HG03039 (cell line): Measurements from ENCODE around the gene BRAF.
"Not testable (repeated sequence)": the region's sequence is repeated elsewhere in the genome, so short reads cannot be mapped to it uniquely, and the experiment has no call there.

Experiments
- ATAC-seq: cut with Tn5 transposase; IDR thresholded peaks from one replicate; pipeline ENCODE4 v1.9.1; 2021; ENCODE audit warnings: mild to moderate bottlenecking, moderate library complexity; ENCODE audit not compliant: unreplicated experiment

Gene BRAF

DNA sequence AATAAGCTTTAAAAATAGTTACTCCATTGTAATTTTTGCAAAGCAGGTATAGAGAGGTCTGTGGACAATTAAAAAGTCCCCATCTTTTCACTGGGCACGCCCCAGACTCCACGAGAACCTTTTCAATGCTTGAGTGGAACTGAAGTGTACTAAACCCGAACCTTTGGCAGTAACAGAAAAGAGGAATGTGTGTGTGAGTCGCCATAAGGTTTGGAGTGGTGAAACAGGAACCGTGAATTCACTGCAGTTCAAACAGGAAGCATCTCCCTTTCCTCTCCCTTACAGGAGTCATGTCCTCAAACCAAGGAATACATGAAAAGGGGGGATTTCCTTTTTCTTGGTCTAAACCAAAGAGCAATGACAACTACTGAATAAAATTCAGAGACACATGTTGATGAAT is 205.0 kb downstream of the BRAF start:
- ATAC-seq, result no peak

DNA sequence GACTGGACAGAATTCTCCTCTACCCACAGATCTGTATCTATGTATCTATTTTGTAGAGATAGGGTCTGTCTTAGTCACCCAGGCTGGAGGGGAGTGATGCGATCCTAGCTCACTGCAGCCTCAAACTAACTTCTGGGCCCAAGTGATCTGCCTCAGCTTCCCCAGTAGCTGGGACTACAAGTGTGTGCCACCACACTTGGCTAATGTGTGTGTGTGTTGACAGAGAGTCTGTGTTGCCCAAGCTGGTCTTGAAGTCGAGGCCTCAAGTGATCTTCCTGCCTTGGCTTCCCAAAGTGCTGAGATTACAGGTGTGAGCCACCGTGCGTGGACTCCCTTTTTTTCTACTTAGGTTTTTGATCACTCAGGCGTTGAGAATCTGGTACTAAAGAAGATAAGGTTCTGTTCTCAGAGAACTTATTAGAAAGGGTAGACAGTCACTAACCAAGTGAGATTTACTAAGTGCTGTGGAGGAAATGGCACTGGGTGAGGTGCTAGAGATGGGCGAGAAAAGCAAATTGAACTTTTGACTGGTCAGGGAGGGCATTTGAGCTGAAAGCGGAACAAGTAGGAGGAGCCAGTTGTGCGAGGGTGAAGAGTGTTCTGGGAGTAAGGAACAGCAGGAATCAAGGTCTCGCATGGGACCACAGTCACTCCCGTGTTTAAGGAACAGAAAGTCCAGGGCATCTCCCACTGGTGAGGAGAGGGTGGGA is 210.2 kb downstream of the BRAF start:
- no peak for ATAC-seq

DNA sequence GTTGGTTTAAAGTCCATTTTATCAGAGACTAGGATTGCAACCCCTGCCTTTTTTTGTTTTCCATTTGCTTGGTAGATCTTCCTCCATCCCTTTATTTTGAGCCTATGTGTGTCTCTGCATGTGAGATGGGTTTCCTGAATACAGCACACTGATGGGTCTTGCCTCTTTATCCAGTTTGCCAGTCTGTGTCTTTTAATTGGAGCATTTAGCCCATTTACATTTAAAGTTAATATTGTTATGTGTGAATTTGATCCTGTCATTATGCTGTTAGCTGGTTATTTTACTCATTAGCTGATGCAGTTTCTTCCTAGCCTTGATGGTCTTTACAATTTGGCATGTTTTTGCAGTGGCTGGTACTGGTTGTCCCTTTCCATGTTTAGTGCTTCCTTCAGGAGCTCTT is 212.3 kb downstream of the BRAF start:
- ATAC-seq, result not testable (repeated sequence)

DNA sequence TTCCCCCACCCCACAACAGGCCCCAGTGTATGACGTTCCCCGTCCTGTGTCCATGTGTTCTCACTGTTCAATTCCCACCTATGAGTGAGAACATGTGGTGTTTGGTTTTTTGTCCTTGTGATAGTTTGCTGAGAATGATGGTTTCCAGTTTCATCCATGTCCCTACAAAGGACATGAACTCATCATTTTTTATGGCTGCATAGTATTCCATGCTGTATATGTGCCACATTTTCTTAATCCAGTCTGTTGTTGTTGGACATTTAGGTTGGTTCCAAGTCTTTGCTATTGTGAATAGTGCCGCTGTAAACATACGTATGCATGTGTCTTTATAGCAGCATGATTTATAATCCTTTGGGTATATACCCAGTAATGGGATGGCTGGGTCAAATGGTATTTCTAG is 216.0 kb downstream of the BRAF start:
- ATAC-seq, result not testable (repeated sequence)

DNA sequence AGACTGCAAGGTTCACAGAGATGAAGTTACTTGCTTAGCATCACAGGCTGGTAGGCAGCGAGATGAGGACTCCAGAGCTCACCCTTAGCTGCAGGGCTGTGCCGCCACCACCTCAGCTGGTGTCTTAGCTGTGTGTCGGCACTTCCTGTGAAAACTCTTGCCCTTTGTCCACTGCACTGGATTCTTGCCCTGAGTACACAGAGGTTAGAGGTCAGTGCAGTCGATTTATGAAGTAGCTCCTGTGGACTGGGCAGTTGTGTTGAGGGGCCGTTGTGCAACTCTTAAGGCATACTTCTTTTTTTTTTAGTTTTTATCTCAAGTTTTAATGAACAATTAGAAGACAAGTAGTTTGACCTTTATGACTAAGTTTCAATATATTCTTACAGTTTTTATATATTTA is 217.6 kb downstream of the BRAF start:
- ATAC-seq, result no peak

DNA sequence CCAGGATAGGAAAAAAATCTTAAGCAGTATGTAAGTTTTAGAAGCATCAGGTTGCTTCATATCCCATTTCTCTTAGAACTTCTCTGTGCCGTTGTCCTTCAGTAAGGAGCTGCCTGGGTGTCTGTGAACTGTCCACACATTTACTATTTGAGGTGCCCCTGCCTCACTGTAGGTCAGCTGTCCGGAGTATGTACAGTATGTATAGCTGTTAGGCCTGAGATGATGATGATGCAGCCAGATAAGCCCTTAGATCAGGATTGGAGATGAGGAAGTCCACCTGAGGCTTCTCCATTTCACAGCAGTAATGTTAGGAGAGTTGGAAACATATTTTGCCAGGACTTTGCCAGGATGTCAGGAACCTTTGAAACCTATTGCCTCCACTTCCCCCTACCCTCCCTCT is 220.5 kb downstream of the BRAF start:
- no peak for ATAC-seq

DNA sequence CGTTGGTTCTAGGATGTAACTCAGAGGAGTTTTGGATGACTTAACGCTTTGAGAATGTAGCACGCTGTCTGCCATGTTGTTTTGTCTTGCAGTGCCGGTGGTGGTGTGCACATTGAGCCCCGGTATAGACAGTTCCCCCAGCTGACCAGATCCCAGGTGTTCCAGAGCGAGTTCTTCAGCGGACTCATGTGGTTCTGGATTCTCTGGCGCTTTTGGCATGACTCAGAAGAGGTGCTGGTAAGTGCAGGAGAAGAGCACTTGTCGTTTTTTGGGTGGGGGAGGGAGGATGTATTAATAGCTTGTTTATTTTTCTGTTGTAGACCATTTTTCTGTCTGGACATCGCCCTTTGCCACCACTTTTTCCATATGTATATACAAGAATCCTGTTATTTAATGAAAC is 222.0 kb downstream of the BRAF start:
- no peak for ATAC-seq

DNA sequence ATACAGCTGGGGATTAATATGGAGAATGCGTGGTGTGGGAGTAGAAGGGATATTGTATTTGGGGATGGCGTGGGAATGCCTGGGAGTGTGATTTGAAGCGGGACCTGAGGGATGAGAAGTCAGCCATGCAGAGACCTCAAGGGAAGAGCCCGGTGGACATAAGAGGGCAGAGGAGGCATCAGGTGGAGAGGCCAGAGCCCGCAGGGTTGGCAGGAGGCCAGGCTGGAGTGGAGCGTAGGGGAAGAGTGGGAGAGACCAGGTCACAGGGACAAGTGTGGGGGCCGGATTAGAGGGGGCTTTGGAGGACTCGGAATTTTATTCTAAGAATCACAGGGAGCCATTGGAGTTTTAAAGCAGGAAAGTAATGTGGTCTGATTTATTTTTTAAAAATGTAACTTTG is 226.3 kb downstream of the BRAF start:
- ATAC-seq, result no peak

DNA sequence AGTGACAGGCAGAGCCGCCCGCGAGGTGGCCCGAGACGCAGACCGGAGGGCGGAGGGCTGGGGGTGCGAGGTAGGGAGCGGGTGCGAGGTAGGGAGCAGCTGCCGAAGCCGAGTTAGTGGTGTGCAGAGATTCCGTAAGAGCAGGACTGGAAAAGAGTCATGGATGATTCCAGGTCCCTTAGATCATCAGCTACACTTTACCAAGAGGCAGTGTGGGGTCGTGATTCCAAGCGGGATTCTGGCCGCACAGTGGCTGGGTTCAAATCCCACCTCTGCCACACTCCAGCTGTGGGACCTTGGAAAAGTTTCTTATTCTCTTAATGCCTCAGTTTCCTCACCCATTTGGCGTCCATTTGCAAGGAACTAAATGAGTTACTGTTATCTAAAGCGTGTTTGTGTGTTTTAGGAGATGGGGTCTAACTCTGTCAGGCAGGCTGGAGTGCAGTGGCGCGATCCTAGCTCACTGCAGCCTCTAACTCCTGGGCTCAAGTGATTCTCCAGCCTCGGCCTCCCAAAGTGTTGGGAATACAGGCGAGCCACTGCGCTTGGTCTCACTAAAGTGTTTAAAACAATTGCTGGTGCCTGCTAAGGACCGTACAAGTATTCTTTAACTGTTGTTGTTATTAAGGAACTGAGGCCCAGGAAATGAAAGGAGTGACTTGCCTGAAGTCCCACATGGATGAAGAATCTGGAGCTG is 227.1 kb downstream of the BRAF start:
- no peak for ATAC-seq

DNA sequence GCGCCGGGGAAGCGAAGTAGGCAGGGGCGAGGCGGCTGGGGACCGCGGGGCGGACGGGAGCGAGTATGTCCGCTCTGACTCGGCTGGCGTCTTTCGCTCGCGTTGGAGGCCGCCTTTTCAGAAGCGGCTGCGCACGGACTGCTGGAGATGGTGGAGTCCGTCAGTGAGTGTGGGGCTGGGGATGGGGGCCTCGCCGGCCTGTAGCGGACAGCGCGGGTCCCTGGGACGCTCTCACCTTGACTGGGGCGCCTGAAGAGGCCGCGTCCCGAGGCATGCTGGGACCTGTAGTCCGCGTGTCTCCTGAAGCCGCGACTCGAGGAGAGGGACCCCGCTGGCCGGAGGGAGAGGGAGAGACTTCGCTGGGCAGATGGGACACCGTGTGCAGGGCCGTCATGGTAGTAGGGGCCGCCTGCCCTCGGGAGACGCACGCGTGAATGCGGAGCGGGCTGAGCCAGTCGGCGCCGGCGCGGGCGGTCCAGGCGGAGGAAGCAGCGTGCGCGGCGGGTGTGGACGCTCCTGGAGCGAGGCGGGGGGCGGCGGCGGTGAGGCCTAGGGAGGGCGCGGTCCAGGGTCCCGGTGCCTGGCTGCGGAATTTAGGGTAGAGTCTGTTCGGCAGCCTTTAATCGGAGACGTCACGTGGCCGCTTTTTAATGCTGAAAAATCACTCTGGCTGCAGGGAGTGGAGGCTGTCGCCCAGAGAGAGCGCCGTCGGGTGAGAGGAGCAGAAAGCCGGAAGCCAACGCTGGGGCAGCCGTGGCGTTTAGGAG is 227.9 kb downstream of the BRAF start, which contains the start of gene NDUFB2:
TSS of gene NDUFB2 (plus strand) at position 29 of the 767 bp plus-strand sequence. CDS start at position 66, 37 bp downstream.
- ATAC-seq, result peak; percentile 83

DNA sequence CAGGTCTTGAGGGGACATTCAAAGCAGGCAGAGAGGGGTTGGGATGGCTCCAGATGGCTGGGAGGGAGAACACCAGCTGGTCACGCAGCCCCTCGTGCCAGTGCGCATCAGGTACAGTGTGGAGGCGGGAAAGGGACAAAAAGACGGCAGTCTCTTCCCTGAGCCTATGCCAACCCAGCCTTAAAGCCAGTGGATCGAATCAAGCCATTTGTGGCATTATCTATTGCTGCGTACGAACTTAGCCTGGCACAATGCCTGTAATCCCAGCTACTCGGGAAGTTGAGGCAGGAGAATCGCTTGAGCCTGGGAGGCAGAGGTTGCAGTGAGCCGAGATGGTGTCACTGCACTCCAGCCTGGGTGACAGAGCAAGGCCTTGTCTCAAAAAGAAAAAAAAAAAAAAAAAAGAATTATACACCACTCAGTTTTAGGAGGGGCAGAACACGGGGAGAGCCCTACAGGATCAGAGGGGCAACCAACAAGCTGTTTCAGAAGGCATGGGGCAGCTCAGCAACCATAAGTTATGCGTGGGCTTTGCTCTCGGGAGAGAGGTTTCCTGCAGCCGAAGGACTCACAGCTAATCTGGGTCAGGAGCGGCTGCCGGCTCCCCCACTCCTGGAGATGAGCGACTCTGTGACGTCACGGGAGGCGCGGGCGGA is 228.6 kb downstream of the BRAF start:
- peak; percentile 91 for ATAC-seq

DNA sequence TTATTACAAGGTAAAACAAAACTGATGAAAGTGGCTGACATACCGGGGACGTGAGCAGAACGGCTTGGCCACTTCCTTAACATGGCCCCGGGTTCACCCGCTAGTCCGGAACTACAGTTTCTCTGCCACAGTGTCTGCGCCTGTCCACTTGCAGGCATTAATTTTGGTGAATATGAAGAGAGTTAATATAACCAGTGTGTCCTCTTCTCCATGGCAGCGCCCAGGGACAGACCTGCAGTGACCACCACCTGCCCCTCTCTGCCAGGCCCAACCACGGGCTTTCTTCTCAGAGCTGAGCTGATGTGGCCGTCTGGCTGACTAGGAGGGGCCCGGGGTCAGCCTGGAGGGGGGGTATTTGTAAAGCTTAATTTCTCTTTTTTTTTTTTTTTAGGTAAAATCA is 229.3 kb downstream of the BRAF start:
- no peak for ATAC-seq

DNA sequence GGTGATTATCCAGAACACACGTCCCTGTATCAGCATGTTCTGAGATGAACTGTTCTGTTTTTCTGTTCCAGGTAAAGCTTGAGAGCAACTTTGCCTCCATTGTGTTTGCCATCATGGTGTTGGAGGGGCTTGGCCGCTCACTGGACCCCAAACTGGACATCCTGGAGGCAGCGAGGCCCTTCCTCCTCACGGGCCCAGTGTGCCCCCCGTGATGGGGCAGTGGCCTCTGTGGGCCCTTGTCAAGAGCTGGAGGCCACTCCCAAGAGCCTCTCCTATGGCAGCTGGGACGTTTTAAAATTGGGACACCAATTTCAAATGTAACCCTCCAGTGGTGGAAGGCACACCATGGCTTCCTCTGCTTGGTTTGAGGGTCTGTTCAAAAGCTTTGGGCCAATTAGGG is 230.1 kb downstream of the BRAF start:
- no peak for ATAC-seq

DNA sequence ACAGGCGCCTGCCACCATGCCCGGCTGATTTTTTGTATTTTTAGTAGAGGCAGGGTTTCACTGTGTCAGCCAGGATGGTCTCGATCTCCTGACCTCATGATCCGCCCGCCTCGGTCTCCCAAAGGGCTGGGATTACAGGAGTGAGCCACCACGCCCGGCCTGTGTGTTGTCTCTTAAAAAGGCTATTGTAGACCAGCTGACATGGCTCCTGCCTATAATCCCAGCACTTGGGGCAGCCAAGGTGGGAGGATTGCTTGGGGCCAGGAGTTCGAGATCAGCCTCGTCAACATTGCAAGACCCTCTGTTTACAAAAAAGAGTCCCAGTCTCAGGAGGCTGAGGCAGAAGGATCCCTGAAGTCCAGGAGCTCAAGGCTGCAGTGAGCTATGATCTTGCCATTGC is 230.9 kb downstream of the BRAF start:
- not testable (repeated sequence) for ATAC-seq

DNA sequence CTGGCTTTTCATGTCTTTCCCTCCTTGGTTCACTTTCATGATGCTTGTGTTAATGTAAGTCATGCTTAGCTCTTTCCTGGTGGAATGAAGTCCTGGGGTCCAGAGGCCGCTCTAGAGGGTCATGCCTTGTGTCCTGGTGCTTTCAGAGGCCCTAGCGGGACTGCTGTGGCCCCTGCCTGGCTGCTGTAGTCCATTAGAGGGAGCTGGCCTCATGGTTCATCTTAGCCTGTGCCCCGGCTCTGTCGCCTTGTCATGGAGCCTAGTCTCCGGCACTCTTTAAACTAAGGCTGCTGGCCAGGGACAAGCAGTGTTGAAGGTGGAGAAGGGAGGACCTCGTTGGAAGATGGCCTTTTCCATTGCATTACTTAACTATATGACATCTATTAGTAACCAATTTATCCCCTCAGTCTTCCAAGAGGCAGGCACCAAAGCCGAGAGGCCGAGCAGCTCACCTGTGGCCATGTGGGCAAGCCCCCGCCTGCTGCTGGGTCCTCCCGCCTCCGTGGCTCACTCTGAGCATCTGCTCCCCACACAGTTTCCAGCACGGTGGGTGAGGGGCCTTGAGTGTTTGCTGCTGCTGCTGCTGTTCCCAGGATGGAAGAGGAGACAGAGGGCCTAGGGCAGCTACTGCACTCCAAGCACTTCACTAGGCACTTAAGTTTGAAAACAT is 233.2 kb downstream of the BRAF start:
- ATAC-seq, result no peak

DNA sequence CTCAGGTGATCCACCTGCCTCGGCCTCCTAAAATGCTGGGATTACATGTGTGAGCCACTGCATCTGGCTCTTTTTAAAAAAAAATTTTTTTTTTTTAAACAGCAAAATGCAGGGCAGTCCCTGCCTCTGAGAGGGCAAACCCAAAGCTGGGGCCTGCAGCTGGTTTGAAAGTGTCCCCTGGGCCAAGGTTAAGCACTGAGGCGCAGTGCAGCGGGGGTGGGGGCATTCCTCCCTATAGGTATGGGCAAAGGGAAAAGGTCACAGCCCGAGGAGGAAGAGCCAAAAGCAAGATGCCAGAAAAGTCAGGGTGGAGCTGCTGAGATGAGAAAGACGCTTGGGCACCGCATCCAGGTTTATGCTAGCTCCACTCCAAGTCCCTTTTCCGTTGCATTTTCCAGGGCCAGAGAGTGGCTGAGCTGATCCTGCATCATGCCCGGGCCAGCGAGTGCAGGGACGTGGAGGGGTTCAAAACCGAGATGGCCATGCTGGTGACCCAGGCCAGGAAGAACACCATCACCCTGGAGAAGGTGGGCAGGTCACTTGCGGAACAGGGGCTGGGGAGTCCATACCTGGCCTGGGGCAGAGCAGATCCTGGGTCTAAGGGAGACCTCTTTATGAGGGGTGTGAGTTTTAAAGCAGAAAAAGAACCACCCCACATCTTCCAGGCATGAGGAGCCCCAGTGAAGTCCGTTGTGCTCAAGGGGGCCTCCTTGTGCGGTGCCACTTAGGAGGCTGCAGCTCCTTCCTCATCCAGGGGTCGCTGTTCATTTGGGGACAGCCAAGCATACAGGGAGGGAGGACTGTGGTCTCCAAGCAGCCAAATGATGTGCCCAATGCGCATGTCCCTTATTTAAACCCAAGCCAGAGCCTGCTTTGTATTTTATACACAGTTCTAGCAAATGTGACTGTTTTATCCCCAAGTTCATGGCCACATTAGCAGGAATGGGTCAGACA is 235.3 kb downstream of the BRAF start:
- ATAC-seq, result no peak

DNA sequence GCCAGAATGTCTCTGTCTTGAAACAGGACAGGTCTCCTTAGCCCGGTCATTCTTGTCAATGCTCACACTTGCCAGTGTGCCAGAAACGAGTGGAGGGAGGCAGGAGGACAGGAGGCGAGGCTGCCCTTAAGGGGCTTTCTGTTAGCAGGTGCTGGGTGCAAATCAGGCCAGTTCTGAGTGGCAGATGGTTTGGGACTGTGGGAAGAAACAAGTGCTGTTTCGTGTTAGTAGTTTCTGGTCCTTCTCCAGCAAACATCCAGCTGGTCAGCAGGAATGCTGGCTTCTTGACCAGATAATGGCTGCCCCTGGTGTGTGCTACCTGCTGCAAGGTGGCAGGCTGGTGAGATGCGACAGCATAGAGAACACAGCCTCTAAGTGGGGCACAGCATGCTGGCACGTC is 236.4 kb downstream of the BRAF start:
- ATAC-seq, result no peak

DNA sequence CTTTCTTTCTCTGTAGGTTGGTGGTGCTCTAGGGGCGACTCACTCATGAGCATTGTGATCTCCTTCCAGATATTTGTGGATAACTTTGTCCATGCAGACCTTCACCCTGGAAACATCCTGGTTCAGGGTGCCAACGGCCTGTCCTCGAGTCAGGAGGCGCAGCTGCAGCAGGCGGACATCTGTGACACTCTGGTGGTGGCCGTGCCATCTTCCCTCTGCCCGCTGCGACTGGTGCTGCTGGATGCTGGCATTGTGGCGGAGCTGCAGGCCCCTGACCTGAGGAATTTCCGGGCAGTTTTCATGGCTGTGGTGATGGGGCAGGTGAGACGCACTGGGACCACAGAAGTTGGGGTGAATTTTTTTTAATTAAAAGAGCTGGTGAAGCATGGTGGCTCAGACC is 237.8 kb downstream of the BRAF start:
- ATAC-seq, result no peak

DNA sequence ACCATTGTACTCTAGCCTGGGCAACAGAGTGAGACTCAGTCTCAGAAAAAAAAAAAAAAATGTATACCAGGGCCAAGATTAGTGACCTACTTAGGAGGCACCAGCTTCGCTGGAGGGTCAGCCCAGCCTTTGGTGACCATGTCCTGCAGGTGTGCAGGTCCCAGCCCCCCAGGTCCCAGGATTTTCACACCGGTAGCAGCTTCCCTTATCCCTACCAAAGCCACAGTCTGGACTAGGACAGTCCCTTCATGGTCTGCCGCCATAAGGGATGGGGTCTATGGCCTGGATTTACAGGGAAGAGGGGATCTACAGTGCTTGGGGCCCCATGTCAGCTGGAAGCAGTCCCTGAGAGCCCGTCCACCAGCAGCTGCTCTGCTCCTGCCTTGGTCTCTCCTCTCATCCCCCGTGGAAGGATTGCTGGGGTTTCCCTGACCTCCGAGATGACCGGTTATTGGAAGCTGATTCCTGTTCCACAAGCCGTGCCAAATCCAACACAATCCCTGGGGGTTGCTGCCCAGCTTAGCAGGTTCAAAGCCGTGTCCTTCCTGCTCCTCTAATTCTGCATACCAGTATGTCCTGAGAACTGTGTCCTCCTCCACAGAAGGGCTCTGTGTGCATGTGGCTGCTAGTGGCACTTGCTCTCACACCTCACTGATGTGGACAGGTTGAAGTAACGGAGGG is 239.2 kb downstream of the BRAF start:
- ATAC-seq, result no peak
